HCT116 (cell line): ENCODE measurements around the gene ANKRD2. TPM values are rescaled to one million over a fixed set of nuclear protein-coding genes. Genes with fewer than 3 reads are reported as not detected.

Experiments used
- ATAC-seq: fragments of 200-7000 bp; cut with Tn5 transposase; 2 replicates; pipeline ENCODE4 v1.9.1; 2020; ENCODE audit warnings: mild to moderate bottlenecking, moderate library complexity
- BruUV-seq: library from RNA; stranded (reverse); fragments of 400-500 nt; replicated peaks from 2 replicates; lab custom pipeline; 2021; lab: Mats Ljungman, UMichigan
- CTCF ChIA-PET: fragments of 300-600 bp; sonication (Branson Sonifier 250); formaldehyde crosslinking; loops from one replicate; lab custom pipeline; 2021; ENCODE audit warnings: antibody characterized with exemption; lab: Charles Lee
- POLR2A ChIA-PET: fragments of 300-600, 350-600 bp; sonication (Branson Sonifier 250); formaldehyde crosslinking; loops from one replicate; lab custom pipeline; 2021; ENCODE audit warnings: antibody characterized with exemption; lab: Charles Lee
- RAD21 ChIA-PET, 2 experiments: fragments of 300-600 bp; sonication (Branson Sonifier 250); formaldehyde crosslinking; loops; one replicate each; lab custom pipeline; 2023; ENCODE audit warnings: low total read pairs in 2 of 2; ENCODE audit not compliant: uncharacterized antibody in 2 of 2, unreplicated experiment in 2 of 2, low non-redundant PET in 1 of 2; lab: Charles Lee
- DNase-seq: peaks from one replicate; pipeline ENCODE4 v3.0.0-alpha.2; 2010; ENCODE audit warnings: low read depth, low spot score
- H2AFZ ChIP-seq: fragments of 200-600 bp; shearing (Covaris generic), sonication (generic); 2 replicates; pipeline ENCODE4 v1.6.1; 2017; ENCODE audit warnings: low read depth, mixed run types, mixed read lengths, antibody characterized with exemption, low read length; ENCODE audit not compliant: poor library complexity, severe bottlenecking
- H3K27ac ChIP-seq: 2 replicates; pipeline ENCODE4 v1.5.1; 2012; ENCODE audit warnings: low read depth, low read length
- H3K27me3 ChIP-seq: fragments of 200-600 bp; sonication (generic); 2 replicates; pipeline ENCODE4 v1.6.1; 2016; ENCODE audit warnings: mixed run types, low read length, mixed read lengths; ENCODE audit not compliant: insufficient read depth
- H3K36me3 ChIP-seq, 2 experiments: fragments of 200-500 bp in 1 of 2; fragments of 200-600 bp in 1 of 2; sonication (Bioruptor generic) in 1 of 2; sonication (generic) in 1 of 2; 2 replicates each; pipeline versions ENCODE4 v1.5.1 to v1.6.1; 2014 to 2016; ENCODE audit warnings: low read length in 2 of 2, inconsistent platforms in 1 of 2, mixed read lengths in 1 of 2, mixed run types in 1 of 2; ENCODE audit not compliant: insufficient read depth in 2 of 2, control insufficient read depth in 1 of 2
- H3K4me1 ChIP-seq, 2 experiments: fragments of 200-600 bp in 1 of 2; sonication (generic) in 1 of 2; 2 replicates each; pipeline versions ENCODE4 v1.5.1 to v1.6.1; 2012 to 2017; ENCODE audit warnings: low read length in 2 of 2, inconsistent platforms in 1 of 2, mild to moderate bottlenecking in 1 of 2, mixed read lengths in 1 of 2, mixed run types in 1 of 2, moderate library complexity in 1 of 2; ENCODE audit not compliant: insufficient read depth in 2 of 2, control insufficient read depth in 1 of 2
- H3K4me2 ChIP-seq: fragments of 200-600 bp; sonication (generic); 2 replicates; pipeline ENCODE4 v1.6.1; 2017; ENCODE audit warnings: mixed run types, low read length, mixed read lengths
- H3K4me3 ChIP-seq, 2 experiments: fragments of 200-600 bp in 1 of 2; sonication (generic) in 1 of 2; replicated peaks in 1 of 2; 2 replicates each; pipeline ENCODE4 v1.5.1; 2011 to 2016; ENCODE audit warnings: low read length in 2 of 2, control low read depth in 1 of 2, low read depth in 1 of 2, mild to moderate bottlenecking in 1 of 2, mixed read lengths in 1 of 2, mixed run types in 1 of 2
- H3K79me2 ChIP-seq: fragments of 200-600 bp; sonication (generic); 2 replicates; pipeline ENCODE4 v1.6.1; 2017; ENCODE audit warnings: mild to moderate bottlenecking, mixed run types, low read length, moderate library complexity, mixed read lengths; ENCODE audit not compliant: insufficient read depth
- H3K9ac ChIP-seq: fragments of 200-600 bp; sonication (generic); 2 replicates; pipeline ENCODE4 v1.6.1; 2016; ENCODE audit warnings: low read length, mixed read lengths
- H3K9me2 ChIP-seq: fragments of 200-600 bp; sonication (generic), shearing (Covaris generic); 2 replicates; pipeline ENCODE4 v1.6.1; 2017; ENCODE audit warnings: mixed run types, mild to moderate bottlenecking, moderate library complexity; ENCODE audit not compliant: insufficient read depth
- H3K9me3 ChIP-seq, 2 experiments: fragments of 200-500 bp in 1 of 2; fragments of 200-600 bp in 1 of 2; sonication (Bioruptor generic) in 1 of 2; sonication (generic) in 1 of 2; 2 replicates each; pipeline ENCODE4 v1.6.1; 2014 to 2017; ENCODE audit warnings: low read length in 2 of 2, mixed read lengths in 2 of 2, inconsistent platforms in 1 of 2, low read depth in 1 of 2, mild to moderate bottlenecking in 1 of 2, mixed run types in 1 of 2, moderate library complexity in 1 of 2; ENCODE audit not compliant: control insufficient read depth in 1 of 2, insufficient read depth in 1 of 2
- H4K20me1 ChIP-seq: fragments of 200-600 bp; sonication (generic), shearing (Covaris generic); 2 replicates; pipeline ENCODE4 v1.6.1; 2017; ENCODE audit warnings: mixed run types, mild to moderate bottlenecking, moderate library complexity; ENCODE audit not compliant: insufficient read depth
- ATF3 ChIP-seq: IDR thresholded peaks from 2 replicates; pipeline ENCODE4 v1.6.1; 2012
- CEBPB ChIP-seq: IDR thresholded peaks from 2 replicates; pipeline ENCODE4 v1.6.1; 2012; ENCODE audit warnings: low read depth
- EGR1 ChIP-seq: IDR thresholded peaks from 2 replicates; pipeline ENCODE4 v1.6.1; 2012; ENCODE audit warnings: low read depth
- ELF1 ChIP-seq: IDR thresholded peaks from 2 replicates; pipeline ENCODE4 v1.6.1; 2012; ENCODE audit warnings: low read depth, borderline replicate concordance
- EZH2 ChIP-seq: fragments of 200-600 bp; sonication (generic); IDR thresholded peaks from 2 replicates; pipeline ENCODE4 v1.6.1; 2017; ENCODE audit warnings: antibody characterized with exemption, mixed run types
- EZH2phosphoT487 ChIP-seq: fragments of 200-600 bp; IDR thresholded peaks from 2 replicates; pipeline ENCODE4 v1.6.1; 2018; ENCODE audit warnings: antibody characterized with exemption, borderline replicate concordance
- FOSL1 ChIP-seq: IDR thresholded peaks from 2 replicates; pipeline ENCODE4 v1.6.1; 2012; ENCODE audit warnings: low read depth
- MAX ChIP-seq: IDR thresholded peaks from 2 replicates; pipeline ENCODE4 v1.6.1; 2012
- POLR2A ChIP-seq: IDR thresholded peaks from 2 replicates; pipeline ENCODE4 v1.7.0; 2011; ENCODE audit warnings: borderline replicate concordance; ENCODE audit not compliant: insufficient read depth, insufficient read length; ENCODE audit errors: extremely low read depth
- POLR2AphosphoS5 ChIP-seq: IDR thresholded peaks from 2 replicates; pipeline ENCODE4 v1.6.1; 2011; ENCODE audit warnings: mild to moderate bottlenecking, low read depth, low read length, moderate library complexity
- SIN3A ChIP-seq: IDR thresholded peaks from 2 replicates; pipeline ENCODE4 v1.6.1; 2012; ENCODE audit warnings: low read depth
- SP1 ChIP-seq: IDR thresholded peaks from 2 replicates; pipeline ENCODE4 v1.6.1; 2012; ENCODE audit warnings: low read depth
- SRF ChIP-seq: IDR thresholded peaks from 2 replicates; pipeline ENCODE4 v1.6.1; 2012; ENCODE audit warnings: low read depth
- TCF7L2 ChIP-seq: IDR thresholded peaks from 2 replicates; pipeline ENCODE4 v1.7.0; 2011; ENCODE audit warnings: borderline replicate concordance, inconsistent platforms; ENCODE audit not compliant: insufficient read depth, insufficient read length; ENCODE audit errors: extremely low read depth
- YY1 ChIP-seq: IDR thresholded peaks from 2 replicates; pipeline ENCODE4 v1.6.1; 2011; ENCODE audit warnings: low read length, low read depth, moderate library complexity, mild to moderate bottlenecking; ENCODE audit not compliant: insufficient replicate concordance; ENCODE audit errors: extremely low read depth
- intact Hi-C: fragments of 100-400 bp; cut with micrococcal nuclease; formaldehyde crosslinking; loops from 2 replicates; pipeline ENCODE4 v1.10.0; 2022
- total RNA-seq: library from RNA; stranded (reverse); gene quantifications from one replicate; pipeline ENCODE4 v1.2.1, GENCODE V29; 2021; ENCODE audit not compliant: unreplicated experiment

The ANKRD2 gene
- total RNA-seq, 1 experiment from 2014 or later, result 0.15 TPM

GRCh38 chr10:97632949-97633884 is 60.6 kb downstream of the ANKRD2 start, which contains the start of gene MORN4:
TSS of gene MORN4 (minus strand) at chr10:97633500. CDS start at chr10:97619653, 13,847 bp downstream.
- RAD21 ChIA-PET, result no interaction called here
- Histone ChIP-seq H3K27ac (peak within 1 kb of the TSS; percentile 64), H3K4me1 (peaks cover 0 to 15% of the 10 kb centered on the region in 2 experiments; a peak in 3 of 4 replicates), H3K36me3 (no peaks in the 10 kb centered on the region), H3K79me2 (peaks cover 6% of the 10 kb centered on the region; the same call in 1 of the 2 replicates), H2AFZ (peak within 1 kb of the TSS; percentile 55), H3K9me2 (no peaks in the 10 kb centered on the region), H3K9ac (peak within 1 kb of the TSS; percentile 75), H3K4me2 (peak within 1 kb of the TSS; percentile 98), H4K20me1 (no peaks in the 10 kb centered on the region), H3K9me3 (no peaks in the 10 kb centered on the region), H3K4me3 (peak within 1 kb of the TSS; percentile 86 to 87), H3K27me3 (no peaks in the 10 kb centered on the region)
- peak; percentile 89 for ATAC-seq
- intact Hi-C loops, result no loop called here
- POLR2A ChIA-PET, result no interaction called here
- BruUV-seq, result no TSS peak
- peak; percentile 83 for DNase-seq
- CTCF ChIA-PET, result interaction anchor here (0.6 to 1.1 kb wide), 2 partner anchors 21 to 24 kb away, joined by 3 read pairs; no protein-coding TSS in a partner anchor
- TF ChIP-seq YY1 (peak; percentile 99), TCF7L2 (peak; percentile 48), EGR1 (peak; percentile 73), POLR2A (no peak), FOSL1 (no peak), EZH2 (no peak), POLR2AphosphoS5 (peak; percentile 68; the same call in 1 of the 2 replicates), ELF1 (no peak), SIN3A (no peak; the same call in 1 of the 2 replicates), ATF3 (no peak), CEBPB (no peak), SP1 (peak; percentile 99), MAX (peak; percentile 76), SRF (no peak), EZH2phosphoT487 (no peak)

Other genes with a start within 250 kb of the ANKRD2 start
- 10.7 TPM for gene FRAT2, start 238.1 kb upstream of the ANKRD2 start, total RNA-seq
- gene RRP12, start 171.4 kb upstream of the ANKRD2 start, total RNA-seq, result 67.0 TPM
- gene PGAM1, start 146.6 kb upstream of the ANKRD2 start, total RNA-seq, result 497 TPM
- 38.9 TPM for gene EXOSC1, start 126.8 kb upstream of the ANKRD2 start, total RNA-seq
- gene ZDHHC16, start 126.6 kb upstream of the ANKRD2 start, total RNA-seq, result 34.0 TPM
- gene MMS19, start 74.4 kb upstream of the ANKRD2 start, total RNA-seq, result 101 TPM
- 12.8 TPM for gene UBTD1, start 73.9 kb upstream of the ANKRD2 start, total RNA-seq
- 1.6 TPM for gene HOGA1, start 11.6 kb downstream of the ANKRD2 start, total RNA-seq
- gene C10orf62, start 16.9 kb downstream of the ANKRD2 start, total RNA-seq, result 0.32 TPM
- 8.0 TPM for gene MORN4, start 60.7 kb downstream of the ANKRD2 start, total RNA-seq
- gene PI4K2A, start 67.9 kb downstream of the ANKRD2 start, total RNA-seq, result 20.0 TPM
- gene AVPI1, start 114.5 kb downstream of the ANKRD2 start, total RNA-seq, result 26.7 TPM
- gene MARVELD1, start 141.0 kb downstream of the ANKRD2 start, total RNA-seq, result 36.1 TPM
- gene ZFYVE27, start 164.3 kb downstream of the ANKRD2 start, total RNA-seq, result 28.4 TPM
- gene SFRP5, start 199.2 kb downstream of the ANKRD2 start, total RNA-seq, result not detected